ENCODE measurements around the gene ZFR2.

Gene ZFR2

GRCh38 chr19:3809881-3810707 lies 58.7 kb downstream of the ZFR2 start:
- no peak overlapping the region for H3K4me3 ChIP-seq (ENCODE audit: low read length)
- H3K9me3 ChIP-seq (ENCODE audit: control insufficient read depth, insufficient read depth, low read length) = peaks cover 4% of the 10 kb centered on the region; the same call in 1 of the 2 replicates
- TF ChIP-seq CTCF (IDR thresholded peaks at IDR 0.05; ENCODE audit: low read depth, low read length, poor library complexity, severe bottlenecking) = no peak
- no peak for TF ChIP-seq EZH2phosphoT487 (IDR thresholded peaks at IDR 0.05; ENCODE audit: borderline replicate concordance, low read length)
- peak overlapping the region; percentile 46 for H3K4me2 ChIP-seq (ENCODE audit: low read length)
- no peak overlapping the region for H3K27ac ChIP-seq (ENCODE audit: low read depth, low read length)
- H3K9me2 ChIP-seq (replicated peaks; ENCODE audit: control insufficient read depth, low read length) = no peaks in the 10 kb centered on the region
- H3F3A ChIP-seq (ENCODE audit: control insufficient read depth, insufficient read depth) = no peaks in the 10 kb centered on the region; the same call in 1 of the 2 replicates
- peaks cover 15% of the 10 kb centered on the region for H3K27me3 ChIP-seq (ENCODE audit: control insufficient read depth, low read length)
- no peaks in the 10 kb centered on the region for H3K79me2 ChIP-seq (ENCODE audit: control insufficient read depth, low read length)
- no peaks in the 10 kb centered on the region for H3K36me3 ChIP-seq (ENCODE audit: control insufficient read depth, low read length)
- H3K4me1 ChIP-seq (ENCODE audit: control insufficient read depth, low read length) = peaks cover 31% of the 10 kb centered on the region
- no peaks in the 10 kb centered on the region for H4K20me1 ChIP-seq (ENCODE audit: control insufficient read depth, insufficient read depth, low read depth, low read length)

- no peak overlapping the region for H3K27ac ChIP-seq (ENCODE audit: low read depth, low read length)
- H3K4me1 ChIP-seq (ENCODE audit: control insufficient read depth, low read length) = peaks cover 31% of the 10 kb centered on the region
- TF ChIP-seq CTCF (IDR thresholded peaks at IDR 0.05; ENCODE audit: low read depth, low read length, poor library complexity, severe bottlenecking) (no peak), EZH2phosphoT487 (IDR thresholded peaks at IDR 0.05; ENCODE audit: borderline replicate concordance, low read length) (no peak)
- no peaks in the 10 kb centered on the region; the same call in 1 of the 2 replicates for H3F3A ChIP-seq (ENCODE audit: control insufficient read depth, insufficient read depth)
- H3K27me3 ChIP-seq (ENCODE audit: control insufficient read depth, low read length) = peaks cover 15% of the 10 kb centered on the region
- no peaks in the 10 kb centered on the region for H4K20me1 ChIP-seq (ENCODE audit: control insufficient read depth, insufficient read depth, low read depth, low read length)
- no peak overlapping the region for H3K4me3 ChIP-seq (ENCODE audit: low read length)
- H3K36me3 ChIP-seq (ENCODE audit: control insufficient read depth, low read length) = no peaks in the 10 kb centered on the region
- peaks cover 4% of the 10 kb centered on the region; the same call in 1 of the 2 replicates for H3K9me3 ChIP-seq (ENCODE audit: control insufficient read depth, insufficient read depth, low read length)
- H3K4me2 ChIP-seq (ENCODE audit: low read length) = no peak overlapping the region
- no peaks in the 10 kb centered on the region for H3K79me2 ChIP-seq (ENCODE audit: control insufficient read depth, low read length)
- no peaks in the 10 kb centered on the region for H3K9me2 ChIP-seq (replicated peaks; ENCODE audit: control insufficient read depth, low read length)
Measured at GRCh38 chr19:3808420-3809143, 60.3 kb downstream of the ZFR2 start.

GRCh38 chr19:3807574-3808354 lies 61.1 kb downstream of the ZFR2 start:
- Histone ChIP-seq H3K4me3 (ENCODE audit: low read length) (no peak overlapping the region), H3K9me3 (ENCODE audit: control insufficient read depth, insufficient read depth, low read length) (peaks cover 4% of the 10 kb centered on the region; the same call in 1 of the 2 replicates), H3K79me2 (ENCODE audit: control insufficient read depth, low read length) (no peaks in the 10 kb centered on the region), H3F3A (ENCODE audit: control insufficient read depth, insufficient read depth) (no peaks in the 10 kb centered on the region; the same call in 1 of the 2 replicates), H3K27me3 (ENCODE audit: control insufficient read depth, low read length) (peaks cover 15% of the 10 kb centered on the region), H3K9me2 (replicated peaks; ENCODE audit: control insufficient read depth, low read length) (no peaks in the 10 kb centered on the region), H3K4me2 (ENCODE audit: low read length) (no peak overlapping the region), H3K27ac (ENCODE audit: low read depth, low read length) (no peak overlapping the region), H4K20me1 (ENCODE audit: control insufficient read depth, insufficient read depth, low read depth, low read length) (no peaks in the 10 kb centered on the region), H3K36me3 (ENCODE audit: control insufficient read depth, low read length) (no peaks in the 10 kb centered on the region), H3K4me1 (ENCODE audit: control insufficient read depth, low read length) (peaks cover 26% of the 10 kb centered on the region)
- no peak for TF ChIP-seq EZH2phosphoT487 (IDR thresholded peaks at IDR 0.05; ENCODE audit: borderline replicate concordance, low read length)
- TF ChIP-seq CTCF (IDR thresholded peaks at IDR 0.05; ENCODE audit: low read depth, low read length, poor library complexity, severe bottlenecking) = no peak
